Measurements from ENCODE around the gene ADRB2.

Gene ADRB2

DNA sequence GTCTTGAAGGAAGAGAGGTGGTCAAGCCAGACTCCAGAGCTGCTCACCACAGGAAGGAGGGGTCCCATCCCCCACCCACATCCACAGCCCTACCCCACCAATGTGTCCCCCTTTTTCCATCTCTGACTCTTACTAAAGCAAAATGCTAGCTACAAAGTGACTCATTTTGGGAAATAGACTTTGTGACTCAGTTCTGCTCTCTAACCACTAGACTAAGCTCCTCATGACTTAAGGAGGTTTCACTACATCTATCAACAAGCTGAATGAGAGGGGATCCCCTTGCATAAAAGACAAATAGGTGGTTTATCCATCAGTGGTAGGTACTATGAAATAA, 35.1 kb upstream of the ADRB2 start:
- Histone ChIP-seq H3K9me2 (replicated peaks; ENCODE audit: insufficient read depth, low read length) (no peaks in the 10 kb centered on the region), H3K27me3 (ENCODE audit: low read length) (no peaks in the 10 kb centered on the region), H2AFZ (ENCODE audit: low read depth, low read length, severe bottlenecking) (no peak overlapping the region), H3K4me2 (ENCODE audit: low read depth, low read length, poor library complexity, severe bottlenecking) (no peak overlapping the region), H3F3A (ENCODE audit: insufficient read depth) (no peaks in the 10 kb centered on the region), H3K36me3 (ENCODE audit: low read length) (no peaks in the 10 kb centered on the region), H3K9me3 (ENCODE audit: insufficient read depth, low read length) (no peaks in the 10 kb centered on the region), H3K79me2 (ENCODE audit: insufficient read depth, low read length) (no peaks in the 10 kb centered on the region), H3K4me3 (ENCODE audit: insufficient read depth, low read length, poor library complexity, severe bottlenecking) (no peak overlapping the region), H3K27ac (ENCODE audit: low read depth, low read length) (no peak overlapping the region), H3K9ac (ENCODE audit: low read length) (no peak overlapping the region), H4K20me1 (ENCODE audit: low read depth, low read length) (no peaks in the 10 kb centered on the region)
- TF ChIP-seq EZH2phosphoT487 (conservative IDR thresholded peaks at IDR 0.05; ENCODE audit: low read length) = no peak
- TF ChIP-seq, protein P1, sequence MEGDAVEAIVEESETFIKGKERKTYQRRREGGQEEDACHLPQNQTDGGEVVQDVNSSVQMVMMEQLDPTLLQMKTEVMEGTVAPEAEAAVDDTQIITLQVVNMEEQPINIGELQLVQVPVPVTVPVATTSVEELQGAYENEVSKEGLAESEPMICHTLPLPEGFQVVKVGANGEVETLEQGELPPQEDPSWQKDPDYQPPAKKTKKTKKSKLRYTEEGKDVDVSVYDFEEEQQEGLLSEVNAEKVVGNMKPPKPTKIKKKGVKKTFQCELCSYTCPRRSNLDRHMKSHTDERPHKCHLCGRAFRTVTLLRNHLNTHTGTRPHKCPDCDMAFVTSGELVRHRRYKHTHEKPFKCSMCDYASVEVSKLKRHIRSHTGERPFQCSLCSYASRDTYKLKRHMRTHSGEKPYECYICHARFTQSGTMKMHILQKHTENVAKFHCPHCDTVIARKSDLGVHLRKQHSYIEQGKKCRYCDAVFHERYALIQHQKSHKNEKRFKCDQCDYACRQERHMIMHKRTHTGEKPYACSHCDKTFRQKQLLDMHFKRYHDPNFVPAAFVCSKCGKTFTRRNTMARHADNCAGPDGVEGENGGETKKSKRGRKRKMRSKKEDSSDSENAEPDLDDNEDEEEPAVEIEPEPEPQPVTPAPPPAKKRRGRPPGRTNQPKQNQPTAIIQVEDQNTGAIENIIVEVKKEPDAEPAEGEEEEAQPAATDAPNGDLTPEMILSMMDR (IDR thresholded peaks at IDR 0.05; ENCODE audit: insufficient read depth, low read length, poor library complexity, severe bottlenecking) = no peak

DNA sequence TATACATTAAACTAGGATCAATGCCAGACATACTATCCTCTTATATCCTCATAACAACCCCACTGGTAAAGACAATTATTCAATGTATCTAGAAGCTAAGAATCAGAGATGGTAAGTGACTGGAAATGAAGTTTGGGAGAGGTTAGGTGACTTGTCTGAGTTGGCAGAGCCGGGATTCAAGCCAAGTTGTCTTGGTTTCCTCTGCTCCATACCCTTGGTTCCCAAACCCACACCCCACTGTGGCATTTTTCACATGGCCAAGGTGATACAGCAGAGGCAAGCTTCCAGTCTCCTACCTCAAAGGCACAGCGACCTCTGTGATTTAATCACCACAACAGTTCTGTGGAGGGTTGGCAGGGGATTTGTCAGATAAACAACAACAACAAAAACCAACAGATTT, 34.7 kb upstream of the ADRB2 start:
- Histone ChIP-seq H4K20me1 (ENCODE audit: low read depth, low read length) (no peaks in the 10 kb centered on the region), H2AFZ (ENCODE audit: low read depth, low read length, severe bottlenecking) (no peak overlapping the region), H3K27me3 (ENCODE audit: low read length) (no peaks in the 10 kb centered on the region), H3K4me2 (ENCODE audit: low read depth, low read length, poor library complexity, severe bottlenecking) (no peak overlapping the region), H3K9me2 (replicated peaks; ENCODE audit: insufficient read depth, low read length) (no peaks in the 10 kb centered on the region), H3K9me3 (ENCODE audit: insufficient read depth, low read length) (no peaks in the 10 kb centered on the region), H3K79me2 (ENCODE audit: insufficient read depth, low read length) (no peaks in the 10 kb centered on the region), H3K27ac (ENCODE audit: low read depth, low read length) (no peak overlapping the region), H3K9ac (ENCODE audit: low read length) (no peak overlapping the region), H3F3A (ENCODE audit: insufficient read depth) (no peaks in the 10 kb centered on the region), H3K4me3 (ENCODE audit: insufficient read depth, low read length, poor library complexity, severe bottlenecking) (no peak overlapping the region), H3K36me3 (ENCODE audit: low read length) (no peaks in the 10 kb centered on the region)
- TF ChIP-seq, protein P1 (IDR thresholded peaks at IDR 0.05; ENCODE audit: insufficient read depth, low read length, poor library complexity, severe bottlenecking) = no peak
- no peak for TF ChIP-seq EZH2phosphoT487 (conservative IDR thresholded peaks at IDR 0.05; ENCODE audit: low read length)

DNA sequence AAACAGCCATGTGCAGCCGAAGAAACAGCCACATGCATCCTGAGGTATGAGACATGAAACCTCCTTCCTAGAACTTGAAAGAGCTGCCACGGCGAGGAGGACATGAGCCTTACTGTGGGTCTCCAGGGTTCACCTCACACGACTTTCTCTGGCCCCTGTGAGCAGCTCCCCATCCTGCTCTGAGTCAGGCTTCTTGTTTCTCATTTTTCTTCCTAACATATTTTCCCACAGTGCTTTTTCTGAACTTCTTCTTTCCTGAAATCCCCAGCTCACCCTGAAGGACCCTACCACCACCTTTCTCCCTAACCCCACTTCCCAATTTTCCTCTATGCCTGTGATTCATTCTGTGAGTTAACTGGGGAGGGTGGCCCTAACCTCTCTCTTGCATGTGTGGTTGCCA, 33.7 kb upstream of the ADRB2 start:
- Histone ChIP-seq H3F3A (ENCODE audit: insufficient read depth) (no peaks in the 10 kb centered on the region), H4K20me1 (ENCODE audit: low read depth, low read length) (no peaks in the 10 kb centered on the region), H3K36me3 (ENCODE audit: low read length) (no peaks in the 10 kb centered on the region), H3K9me3 (ENCODE audit: insufficient read depth, low read length) (no peaks in the 10 kb centered on the region), H3K27me3 (ENCODE audit: low read length) (no peaks in the 10 kb centered on the region), H3K27ac (ENCODE audit: low read depth, low read length) (no peak overlapping the region), H3K79me2 (ENCODE audit: insufficient read depth, low read length) (no peaks in the 10 kb centered on the region), H3K9me2 (replicated peaks; ENCODE audit: insufficient read depth, low read length) (no peaks in the 10 kb centered on the region), H2AFZ (ENCODE audit: low read depth, low read length, severe bottlenecking) (no peak overlapping the region), H3K9ac (ENCODE audit: low read length) (no peak overlapping the region), H3K4me3 (ENCODE audit: insufficient read depth, low read length, poor library complexity, severe bottlenecking) (no peak overlapping the region), H3K4me2 (ENCODE audit: low read depth, low read length, poor library complexity, severe bottlenecking) (no peak overlapping the region)
- no peak for TF ChIP-seq EZH2phosphoT487 (conservative IDR thresholded peaks at IDR 0.05; ENCODE audit: low read length)
- TF ChIP-seq, protein P1 (IDR thresholded peaks at IDR 0.05; ENCODE audit: insufficient read depth, low read length, poor library complexity, severe bottlenecking) = no peak

DNA sequence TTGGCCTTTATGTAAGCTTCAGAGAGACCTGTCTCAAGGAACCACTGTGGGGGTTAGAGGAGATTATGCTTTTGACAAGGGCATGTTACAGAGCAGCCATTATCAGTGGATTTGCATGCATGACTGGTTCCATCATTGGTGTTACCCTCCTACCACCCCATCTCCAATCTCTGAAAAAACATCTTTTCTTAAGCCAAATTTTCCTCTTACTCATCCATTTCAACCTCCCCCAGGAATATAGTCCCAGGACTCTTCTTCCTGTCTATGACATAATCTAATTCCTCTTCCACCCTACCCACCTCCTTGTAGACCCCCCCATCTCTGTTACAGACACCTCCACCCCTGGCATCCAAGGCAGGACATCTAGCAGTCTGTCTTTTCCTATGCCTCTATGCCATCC, 33.1 kb upstream of the ADRB2 start:
- Histone ChIP-seq H3K36me3 (ENCODE audit: low read length) (no peaks in the 10 kb centered on the region), H3K79me2 (ENCODE audit: insufficient read depth, low read length) (no peaks in the 10 kb centered on the region), H3F3A (ENCODE audit: insufficient read depth) (no peaks in the 10 kb centered on the region), H2AFZ (ENCODE audit: low read depth, low read length, severe bottlenecking) (no peak overlapping the region), H4K20me1 (ENCODE audit: low read depth, low read length) (no peaks in the 10 kb centered on the region), H3K27me3 (ENCODE audit: low read length) (no peaks in the 10 kb centered on the region), H3K9ac (ENCODE audit: low read length) (no peak overlapping the region), H3K9me2 (replicated peaks; ENCODE audit: insufficient read depth, low read length) (no peaks in the 10 kb centered on the region), H3K4me3 (ENCODE audit: insufficient read depth, low read length, poor library complexity, severe bottlenecking) (no peak overlapping the region), H3K9me3 (ENCODE audit: insufficient read depth, low read length) (no peaks in the 10 kb centered on the region), H3K27ac (ENCODE audit: low read depth, low read length) (no peak overlapping the region), H3K4me2 (ENCODE audit: low read depth, low read length, poor library complexity, severe bottlenecking) (no peak overlapping the region)
- TF ChIP-seq, protein P1 (IDR thresholded peaks at IDR 0.05; ENCODE audit: insufficient read depth, low read length, poor library complexity, severe bottlenecking) = no peak
- TF ChIP-seq EZH2phosphoT487 (conservative IDR thresholded peaks at IDR 0.05; ENCODE audit: low read length) = no peak
